Measurements from ENCODE around the gene SFR1.

DNA sequence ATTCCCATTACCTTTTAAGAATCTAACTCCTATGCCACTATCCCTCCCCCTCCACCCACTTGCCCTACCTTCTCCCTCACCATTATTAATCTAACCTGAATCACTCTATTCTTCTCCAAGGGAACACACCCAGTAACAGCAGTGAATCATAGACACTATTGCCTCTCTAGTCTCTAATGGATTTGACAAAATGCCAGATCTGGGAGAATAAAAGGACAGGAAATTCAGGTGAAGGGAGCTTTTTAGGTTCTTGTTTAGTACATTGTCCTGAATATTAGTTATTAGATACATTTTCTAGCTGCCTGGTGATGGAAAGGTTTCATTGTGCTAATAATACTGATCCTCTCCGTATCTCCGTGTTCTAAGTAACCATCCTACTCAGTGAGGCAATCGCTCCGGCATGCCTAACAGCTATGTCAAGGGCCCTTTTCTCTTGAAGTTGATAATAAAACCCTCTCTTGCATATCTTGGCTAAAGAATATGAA is 4.1 kb upstream of the SFR1 start:
- TF ChIP-seq CBFB (CRISPR knock-in tag; IDR thresholded peaks at IDR 0.05; ENCODE audit: low read depth), result no peak
- TF ChIP-seq MAX (CRISPR knock-in tag; IDR thresholded peaks at IDR 0.05), result no peak
- TF ChIP-seq, protein P1, sequence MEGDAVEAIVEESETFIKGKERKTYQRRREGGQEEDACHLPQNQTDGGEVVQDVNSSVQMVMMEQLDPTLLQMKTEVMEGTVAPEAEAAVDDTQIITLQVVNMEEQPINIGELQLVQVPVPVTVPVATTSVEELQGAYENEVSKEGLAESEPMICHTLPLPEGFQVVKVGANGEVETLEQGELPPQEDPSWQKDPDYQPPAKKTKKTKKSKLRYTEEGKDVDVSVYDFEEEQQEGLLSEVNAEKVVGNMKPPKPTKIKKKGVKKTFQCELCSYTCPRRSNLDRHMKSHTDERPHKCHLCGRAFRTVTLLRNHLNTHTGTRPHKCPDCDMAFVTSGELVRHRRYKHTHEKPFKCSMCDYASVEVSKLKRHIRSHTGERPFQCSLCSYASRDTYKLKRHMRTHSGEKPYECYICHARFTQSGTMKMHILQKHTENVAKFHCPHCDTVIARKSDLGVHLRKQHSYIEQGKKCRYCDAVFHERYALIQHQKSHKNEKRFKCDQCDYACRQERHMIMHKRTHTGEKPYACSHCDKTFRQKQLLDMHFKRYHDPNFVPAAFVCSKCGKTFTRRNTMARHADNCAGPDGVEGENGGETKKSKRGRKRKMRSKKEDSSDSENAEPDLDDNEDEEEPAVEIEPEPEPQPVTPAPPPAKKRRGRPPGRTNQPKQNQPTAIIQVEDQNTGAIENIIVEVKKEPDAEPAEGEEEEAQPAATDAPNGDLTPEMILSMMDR (IDR thresholded peaks at IDR 0.05), result no peak
- TF ChIP-seq ZNF138 (CRISPR knock-in tag; conservative IDR thresholded peaks at IDR 0.05), result no peak
- TF ChIP-seq, protein P2, sequence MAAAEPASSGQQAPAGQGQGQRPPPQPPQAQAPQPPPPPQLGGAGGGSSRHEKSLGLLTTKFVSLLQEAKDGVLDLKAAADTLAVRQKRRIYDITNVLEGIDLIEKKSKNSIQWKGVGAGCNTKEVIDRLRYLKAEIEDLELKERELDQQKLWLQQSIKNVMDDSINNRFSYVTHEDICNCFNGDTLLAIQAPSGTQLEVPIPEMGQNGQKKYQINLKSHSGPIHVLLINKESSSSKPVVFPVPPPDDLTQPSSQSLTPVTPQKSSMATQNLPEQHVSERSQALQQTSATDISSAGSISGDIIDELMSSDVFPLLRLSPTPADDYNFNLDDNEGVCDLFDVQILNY (CRISPR knock-in tag; IDR thresholded peaks at IDR 0.05), result no peak
- TF ChIP-seq, protein P3, sequence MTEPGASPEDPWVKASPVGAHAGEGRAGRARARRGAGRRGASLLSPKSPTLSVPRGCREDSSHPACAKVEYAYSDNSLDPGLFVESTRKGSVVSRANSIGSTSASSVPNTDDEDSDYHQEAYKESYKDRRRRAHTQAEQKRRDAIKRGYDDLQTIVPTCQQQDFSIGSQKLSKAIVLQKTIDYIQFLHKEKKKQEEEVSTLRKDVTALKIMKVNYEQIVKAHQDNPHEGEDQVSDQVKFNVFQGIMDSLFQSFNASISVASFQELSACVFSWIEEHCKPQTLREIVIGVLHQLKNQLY (CRISPR knock-in tag; IDR thresholded peaks at IDR 0.05), result no peak
- TF ChIP-seq FOXK1 (CRISPR knock-in tag; IDR thresholded peaks at IDR 0.05), result no peak
- TF ChIP-seq JUN (CRISPR knock-in tag; IDR thresholded peaks at IDR 0.05), result no peak
- TF ChIP-seq TEAD4 (CRISPR knock-in tag; IDR thresholded peaks at IDR 0.05), result no peak
- TF ChIP-seq ZSCAN18 (CRISPR knock-in tag; IDR thresholded peaks at IDR 0.05), result no peak
- no peak for TF ChIP-seq TEAD1 (CRISPR knock-in tag; IDR thresholded peaks at IDR 0.05)
- TF ChIP-seq ATF3 (CRISPR knock-in tag; conservative IDR thresholded peaks at IDR 0.05), result no peak

Data from WTC11 (cell line).